GM19099 (cell line): Measurements from ENCODE around the gene TMEM126B.

Experiments
- POLR2A ChIP-seq: IDR thresholded peaks from 3 replicates; pipeline ENCODE4 v1.6.1; 2011; ENCODE audit warnings: low read depth; ENCODE audit not compliant: insufficient read length; ENCODE audit errors: extremely low read depth

Gene TMEM126B

DNA sequence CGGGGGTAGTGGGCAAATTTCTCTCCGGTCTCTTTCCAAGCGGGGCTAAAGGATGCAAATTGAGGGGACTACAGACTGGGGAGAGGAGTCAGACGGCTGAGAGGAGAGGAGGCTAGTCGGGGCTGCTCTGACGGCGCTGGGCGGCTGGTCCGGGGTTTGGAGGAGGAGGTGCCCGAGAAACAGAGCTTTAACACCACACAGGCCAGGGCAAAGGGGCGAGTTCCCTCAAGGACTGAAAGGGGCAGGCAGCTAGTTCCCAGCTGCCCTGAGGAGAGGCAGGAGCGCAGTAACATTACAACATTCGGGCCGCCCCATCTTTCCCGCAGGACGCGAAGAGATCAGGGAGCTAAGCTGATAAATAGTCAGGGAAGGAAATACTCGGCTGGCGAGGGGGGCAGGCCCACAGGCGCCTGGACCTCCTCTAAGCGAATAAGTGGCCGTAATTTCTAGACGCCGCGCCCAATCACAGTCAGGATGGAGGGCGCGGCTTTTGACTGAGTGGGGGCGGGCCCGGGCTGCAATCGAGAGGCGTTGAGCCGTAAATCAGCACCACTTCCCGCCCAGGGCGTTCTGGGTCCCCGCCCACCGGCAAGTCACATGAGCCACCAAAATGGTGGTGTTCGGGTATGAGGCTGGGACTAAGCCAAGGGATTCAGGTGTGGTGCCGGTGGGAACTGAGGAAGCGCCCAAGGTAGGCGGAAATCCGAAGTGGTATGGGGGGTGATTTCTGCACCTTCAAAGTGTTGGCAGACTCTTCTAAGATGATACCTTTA, at the start of gene TMEM126B:
TSS of gene TMEM126B (plus strand) at position 596 of the 773 bp plus-strand sequence. CDS start at position 611, 15 bp downstream.
- TF ChIP-seq POLR2A, result peak; percentile 91

DNA sequence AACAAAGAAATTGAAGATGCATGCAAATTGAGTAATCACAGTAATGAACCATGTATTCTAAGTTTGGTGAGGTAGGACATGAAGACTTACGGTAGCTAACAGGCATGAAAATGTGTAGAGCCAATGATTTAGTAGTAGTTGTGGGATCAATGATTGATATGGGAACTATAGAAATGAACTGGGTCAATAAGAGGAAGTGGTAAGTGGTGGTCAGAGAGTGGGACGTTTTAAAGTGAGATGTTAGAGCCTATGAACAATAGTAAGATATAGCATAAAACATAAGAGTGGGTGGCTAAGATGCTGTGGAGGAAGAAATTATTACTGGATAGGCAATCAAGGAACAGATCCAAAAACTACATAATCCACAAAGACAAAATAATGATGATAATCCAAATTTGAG, 46.3 kb upstream of the TMEM126B start:
- no peak for TF ChIP-seq POLR2A

DNA sequence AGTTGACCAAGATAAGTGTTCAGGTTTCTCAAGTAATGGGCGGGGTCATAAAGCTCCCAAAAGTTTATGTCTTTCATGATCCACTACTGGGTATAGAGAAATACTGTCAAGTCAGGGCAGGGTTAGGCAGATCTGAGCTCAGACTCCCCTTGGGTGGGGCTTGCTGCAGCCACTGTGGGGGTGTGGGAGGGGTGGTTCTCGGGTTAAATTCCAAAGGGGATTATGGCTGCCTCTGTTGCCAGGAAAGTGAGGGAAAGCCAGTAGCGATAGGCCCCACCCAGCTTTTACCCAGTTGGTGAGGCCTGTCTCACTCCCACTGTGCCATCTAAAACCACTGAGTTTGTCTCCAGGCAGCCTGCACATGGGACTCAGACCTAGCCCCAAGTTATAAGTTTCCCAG, 39.0 kb upstream of the TMEM126B start:
- no peak for TF ChIP-seq POLR2A

DNA sequence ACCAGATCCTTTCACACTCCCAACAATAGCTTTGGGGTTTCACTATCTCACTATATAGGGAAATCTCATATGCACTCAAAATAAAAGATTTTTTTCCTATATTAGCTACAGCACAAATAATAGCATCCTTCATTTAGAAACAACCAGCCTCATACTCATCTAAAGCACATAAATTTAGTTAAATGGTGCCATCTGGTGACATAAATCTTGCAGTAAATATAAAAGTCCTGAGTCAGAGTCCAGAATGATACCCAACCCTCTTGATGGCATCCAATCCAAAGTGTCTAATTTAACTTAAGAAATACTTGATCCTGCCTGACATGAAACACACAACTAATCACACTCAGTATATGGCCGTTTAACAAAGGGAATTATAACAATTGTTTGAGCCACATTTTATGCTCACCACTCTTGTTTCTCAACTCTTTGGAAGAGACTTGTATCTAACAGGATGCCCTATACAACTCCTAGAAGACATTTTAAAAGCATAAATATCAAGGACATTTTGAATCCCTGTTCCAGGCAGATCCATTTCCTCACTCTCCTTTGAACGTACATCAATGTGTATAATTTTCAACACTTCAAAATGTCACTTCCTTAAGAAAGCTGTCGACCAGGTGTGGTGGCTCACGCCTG, 37.4 kb upstream of the TMEM126B start:
- no peak for TF ChIP-seq POLR2A

DNA sequence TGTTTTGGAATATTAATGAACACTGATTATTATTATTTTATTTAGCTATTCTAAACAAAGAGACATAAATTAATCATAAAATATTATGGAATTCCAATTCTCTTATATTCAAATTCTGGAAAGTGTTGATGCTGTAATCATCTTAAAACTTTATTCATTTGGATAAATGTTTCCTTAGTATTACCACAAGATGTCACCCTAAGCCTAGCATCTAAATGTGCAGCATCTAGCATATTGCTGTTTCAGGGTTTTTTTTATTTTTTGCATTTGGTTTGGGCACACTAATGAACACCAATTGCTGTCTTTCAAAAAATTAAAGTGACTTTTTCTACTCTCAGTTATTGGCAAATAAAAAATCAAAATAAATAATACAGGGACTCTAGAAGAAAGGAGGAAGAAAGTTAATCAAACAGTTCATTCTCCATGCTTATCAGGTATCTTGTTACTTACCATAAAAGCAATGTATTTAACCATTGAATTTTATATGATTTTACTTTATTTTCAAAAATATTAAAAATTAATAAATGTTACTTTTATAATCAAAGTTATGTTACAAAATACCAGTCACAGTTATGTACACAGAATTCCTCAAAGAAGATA, 33.0 kb upstream of the TMEM126B start:
- no peak for TF ChIP-seq POLR2A

DNA sequence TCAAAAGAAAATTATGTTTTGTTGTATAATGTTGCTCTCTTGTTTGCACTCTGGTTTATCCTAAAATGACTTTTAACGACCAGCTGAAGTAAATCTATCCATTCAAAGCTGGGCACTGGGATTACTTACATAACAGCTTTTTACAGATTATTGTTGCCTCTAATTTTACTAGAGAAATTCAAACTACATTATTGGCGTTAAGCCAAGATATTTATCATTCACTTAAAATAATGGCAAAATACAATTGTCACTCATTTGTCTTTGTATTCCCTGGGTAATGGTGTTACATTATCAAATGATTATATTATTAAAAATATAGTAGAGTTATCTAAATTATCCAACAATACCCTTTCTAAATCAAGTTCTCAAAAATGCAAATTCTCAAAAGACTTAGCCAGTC, 31.5 kb upstream of the TMEM126B start:
- TF ChIP-seq POLR2A, result no peak

DNA sequence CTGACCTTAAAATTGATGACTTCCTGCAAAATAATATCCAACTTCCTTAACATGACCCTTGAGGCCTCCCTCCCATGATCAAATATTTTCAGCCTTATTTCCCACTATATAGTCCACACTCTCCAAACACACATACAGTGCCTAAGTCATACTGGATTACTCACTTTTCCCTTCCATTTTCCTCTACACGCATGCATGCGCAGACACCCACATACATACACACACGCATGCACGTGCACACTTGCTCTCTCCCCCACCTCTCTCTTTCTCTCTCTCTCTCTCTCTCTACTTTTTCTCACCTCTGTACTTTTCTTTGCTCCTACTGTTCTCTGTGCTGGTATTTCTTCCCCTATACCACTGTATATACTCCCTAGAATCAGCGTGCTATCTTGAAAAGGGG, 29.3 kb upstream of the TMEM126B start:
- TF ChIP-seq POLR2A, result no peak

DNA sequence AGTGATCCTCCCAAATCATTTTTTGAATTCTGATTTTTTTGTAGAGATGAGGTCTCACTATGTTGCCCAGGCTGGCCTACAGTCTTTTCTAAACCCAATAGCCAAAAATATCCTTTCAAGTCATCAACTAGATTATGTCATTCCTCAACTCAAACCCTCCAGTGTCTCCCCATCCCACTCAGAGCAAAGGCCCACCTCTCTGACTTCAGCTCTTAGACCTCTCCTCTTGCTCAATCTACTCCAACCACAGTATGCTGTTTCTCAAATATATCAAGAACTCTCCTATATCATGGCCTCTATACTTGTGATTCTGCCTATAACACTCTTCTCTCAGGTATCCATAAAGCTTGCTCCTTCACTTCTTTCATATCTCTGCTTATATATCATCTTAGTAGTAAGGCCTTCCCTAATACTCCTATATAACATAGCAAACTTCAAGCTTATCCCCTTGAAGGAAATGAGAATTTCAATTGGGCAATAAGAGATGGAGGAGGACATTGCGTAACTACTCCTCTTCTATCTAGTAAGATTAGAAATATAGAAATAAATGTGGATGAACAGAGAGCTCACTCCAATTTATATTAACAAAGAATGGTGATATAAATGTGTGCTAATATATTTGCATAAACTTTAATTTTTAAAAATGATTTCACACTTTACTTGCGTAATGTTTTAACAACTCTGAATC, 25.7 kb upstream of the TMEM126B start:
- TF ChIP-seq POLR2A, result no peak

DNA sequence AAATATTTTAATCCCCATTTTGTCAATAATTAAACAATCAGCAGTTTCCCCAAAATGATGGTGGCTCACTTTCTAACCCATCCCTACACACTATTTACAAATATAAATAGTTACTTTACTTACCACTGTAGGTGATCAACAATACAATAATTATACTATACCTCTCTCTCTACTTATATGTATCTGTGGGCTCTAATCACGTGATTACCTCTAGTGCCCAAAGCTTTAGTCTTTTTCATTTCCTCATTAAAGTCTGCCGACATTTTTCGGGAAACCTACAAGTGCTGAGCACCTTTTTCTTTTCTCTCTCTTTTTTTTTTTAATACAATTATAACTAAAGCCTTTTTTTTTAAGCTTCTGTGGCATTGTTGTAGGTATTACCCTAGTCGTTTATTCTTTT, 25.2 kb upstream of the TMEM126B start:
- TF ChIP-seq POLR2A, result no peak

DNA sequence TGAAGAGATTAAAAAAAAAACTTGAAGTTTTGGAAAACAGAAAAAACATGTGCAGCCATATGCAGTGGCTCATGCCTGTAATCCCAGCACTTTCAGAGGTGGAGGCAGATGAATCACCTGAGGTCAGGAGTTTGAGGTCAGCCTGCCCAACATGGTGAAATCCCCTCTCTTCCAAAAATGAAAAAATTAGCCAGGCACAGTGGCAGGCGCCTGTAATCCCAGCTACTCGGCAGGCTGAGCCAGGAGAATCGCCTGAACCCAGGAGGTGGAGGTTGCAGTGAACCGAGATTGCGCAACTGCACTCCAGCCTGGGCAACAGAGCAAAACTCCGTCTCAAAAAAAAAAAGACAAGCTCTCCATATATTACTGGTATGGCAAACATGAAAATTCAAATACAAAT, 8.9 kb upstream of the TMEM126B start:
- TF ChIP-seq POLR2A, result no peak

DNA sequence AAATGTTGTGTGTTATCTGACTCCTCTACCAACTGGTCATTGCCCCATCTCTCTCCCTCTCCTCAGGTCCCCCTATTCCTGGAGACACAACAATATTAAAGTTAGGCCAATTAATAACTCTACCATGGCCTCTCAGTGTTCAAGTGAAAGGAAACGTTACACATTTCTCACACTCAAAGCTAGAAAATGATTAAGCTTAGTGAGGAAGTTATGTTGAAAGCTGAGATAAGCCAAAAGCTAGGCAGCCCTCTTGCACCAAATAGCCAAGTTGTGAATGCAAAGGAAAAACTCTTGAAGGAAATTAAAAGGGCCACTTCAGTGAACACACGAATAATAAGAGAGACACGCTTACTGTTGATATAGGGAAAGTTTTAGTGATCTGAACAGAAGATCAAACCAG, 8.1 kb upstream of the TMEM126B start:
- no peak for TF ChIP-seq POLR2A

DNA sequence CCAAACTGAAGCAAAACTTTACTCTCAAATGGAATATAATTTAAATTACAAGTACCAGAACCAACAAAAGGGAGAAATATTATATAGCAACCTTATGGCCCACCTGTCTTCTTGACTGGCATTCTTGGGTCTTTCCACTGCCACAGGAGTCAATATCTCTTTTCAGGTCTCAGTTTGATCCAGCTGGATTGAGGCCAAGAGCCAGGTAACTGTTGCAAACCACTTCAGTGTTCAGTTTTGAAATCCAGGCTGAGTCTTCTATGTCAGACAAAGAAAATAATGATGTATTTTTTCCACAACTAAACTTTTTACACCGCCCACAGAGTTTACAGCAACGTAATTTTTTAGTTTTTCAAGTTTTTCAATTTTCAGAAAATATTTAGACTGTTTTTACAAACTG, 1.9 kb upstream of the TMEM126B start:
- no peak for TF ChIP-seq POLR2A

DNA sequence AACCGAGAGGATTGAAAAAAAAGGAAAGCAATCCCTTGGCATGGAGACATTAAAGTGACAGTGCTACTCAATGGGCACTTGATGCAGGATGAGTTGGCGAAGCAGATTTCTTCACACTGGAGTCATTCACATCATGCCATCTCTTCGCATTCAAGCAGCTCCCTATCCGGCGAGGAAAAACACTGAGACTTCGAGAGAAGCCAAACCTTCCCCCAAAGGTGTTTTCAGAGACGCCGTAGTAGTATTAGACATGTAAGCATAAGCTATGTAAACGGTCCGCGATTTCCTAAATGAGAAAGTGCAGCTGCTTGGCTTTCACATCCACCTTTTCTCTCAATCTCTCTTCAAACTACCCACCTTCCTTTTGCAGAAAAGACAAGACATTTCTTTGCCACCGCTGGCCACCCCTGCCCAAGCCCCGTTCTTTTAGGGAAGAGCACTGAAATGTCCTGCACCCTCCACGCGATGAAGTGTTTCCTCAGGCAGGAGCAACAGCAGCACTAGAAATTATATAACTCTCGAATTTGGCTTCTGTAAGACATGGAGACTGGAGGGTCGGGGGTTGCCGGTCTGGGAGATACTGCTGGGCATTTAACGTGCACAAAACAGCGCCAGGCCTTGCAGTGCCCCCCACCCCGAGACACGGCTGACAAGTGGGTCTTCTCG, 928 bp upstream of the TMEM126B start, which contains the start of gene DLG2:
TSS of gene DLG2 (minus strand) at position 13 of the 666 bp plus-strand sequence.
- TF ChIP-seq POLR2A, result no peak

DNA sequence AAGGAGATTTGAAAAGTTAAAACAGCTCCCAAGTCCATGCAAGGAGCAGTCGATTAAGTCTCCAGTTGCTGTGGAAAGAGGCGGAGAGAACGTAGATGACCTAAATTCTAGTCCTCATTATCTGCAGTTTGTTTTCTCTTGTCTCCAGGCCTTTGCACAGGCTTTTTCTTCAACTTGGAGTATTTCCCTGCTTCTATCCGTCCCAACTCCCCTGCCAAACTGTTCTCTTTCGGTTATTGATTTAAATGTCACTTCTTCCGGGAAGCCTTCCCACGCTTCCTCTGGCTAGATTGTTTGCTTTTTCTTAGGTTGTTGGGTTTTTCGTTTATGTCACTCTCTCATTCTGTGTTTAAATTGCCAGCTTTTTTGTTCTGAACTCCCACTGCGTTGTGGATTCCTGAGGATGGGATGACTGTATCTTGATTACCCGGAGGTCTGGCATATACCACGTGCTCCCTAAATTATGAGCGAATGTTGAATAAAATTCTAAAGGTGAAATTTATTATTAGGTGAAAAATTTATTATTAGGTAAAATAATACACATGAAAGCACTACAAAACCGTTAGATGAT, 463 bp downstream of the TMEM126B start:
- no peak for TF ChIP-seq POLR2A
